GM12891 (cell line): ENCODE data around the gene MYL7.
"Not testable (repeated sequence)": the region's sequence is repeated elsewhere in the genome, so short reads cannot be mapped to it uniquely, and the experiment has no call there.

ENCODE experiments used
- DNase-seq: peaks from one replicate; pipeline ENCODE4 v3.0.0; 2011; ENCODE audit warnings: low spot score; ENCODE audit not compliant: insufficient read length
- FAIRE-seq: peaks from 2 replicates; lab custom pipeline; 2011; peaks lifted over from hg19 to GRCh38; lab: Jason Lieb, UNC
- PAX5 ChIP-seq: IDR thresholded peaks from 2 replicates; pipeline ENCODE4 v1.6.1; 2011; ENCODE audit warnings: low read length, moderate library complexity, mild to moderate bottlenecking; ENCODE audit not compliant: insufficient read depth, severe bottlenecking
- POLR2A ChIP-seq: IDR thresholded peaks from 2 replicates; pipeline ENCODE4 v1.6.1; 2011; ENCODE audit warnings: low read depth, low read length, control low read depth
- POLR2AphosphoS5 ChIP-seq: IDR thresholded peaks from 2 replicates; pipeline ENCODE4 v1.6.1; 2011; ENCODE audit warnings: low read depth, low read length, control low read depth
- POU2F2 ChIP-seq: IDR thresholded peaks from 2 replicates; pipeline ENCODE4 v1.6.1; 2011; ENCODE audit warnings: low read depth, mild to moderate bottlenecking, control low read depth, low read length, moderate library complexity
- SPI1 ChIP-seq: IDR thresholded peaks from 2 replicates; pipeline ENCODE4 v1.6.1; 2011; ENCODE audit warnings: low read depth, low read length, control low read depth
- TAF1 ChIP-seq: IDR thresholded peaks from 2 replicates; pipeline ENCODE4 v1.6.1; 2011; ENCODE audit warnings: low read depth, low read length, control low read depth

Gene MYL7

GRCh38 chr7:44172803-44173424 lies 31.8 kb upstream of the MYL7 start:
- DNase-seq (no peak), FAIRE-seq (no peak)
- TF ChIP-seq TAF1 (no peak), POLR2A (no peak), PAX5 (no peak), POU2F2 (no peak), POLR2AphosphoS5 (no peak), SPI1 (no peak)

- DNase-seq (no peak), FAIRE-seq (no peak)
- TF ChIP-seq SPI1 (no peak), PAX5 (no peak), POU2F2 (no peak), POLR2A (no peak), TAF1 (no peak), POLR2AphosphoS5 (no peak)
Measured at GRCh38 chr7:44172352-44172751, 31.2 kb upstream of the MYL7 start.

- FAIRE-seq, DNase-seq: not testable (repeated sequence)
Measured at GRCh38 chr7:44171901-44172300, 30.8 kb upstream of the MYL7 start.

- 0 out of 2 replicates have a peak, but pooled peaks have one; percentile 17 for TF ChIP-seq SPI1
- no peak for TF ChIP-seq POLR2A
- DNase-seq, result no peak
- FAIRE-seq, result no peak
Measured at GRCh38 chr7:44167920-44168319, 26.8 kb upstream of the MYL7 start.

GRCh38 chr7:44163591-44163990 lies 22.5 kb upstream of the MYL7 start:
- DNase-seq, result no peak
- TF ChIP-seq POLR2AphosphoS5, result no peak
- no peak for TF ChIP-seq TAF1
- no peak for TF ChIP-seq POLR2A
- TF ChIP-seq PAX5, result no peak
- no peak for TF ChIP-seq POU2F2
- TF ChIP-seq SPI1, result no peak
- FAIRE-seq, result no peak

- no peak for FAIRE-seq
- no peak for DNase-seq
Measured at GRCh38 chr7:44162785-44163395, 21.8 kb upstream of the MYL7 start.

GRCh38 chr7:44162179-44162578 lies 21.0 kb upstream of the MYL7 start:
- DNase-seq (no peak), FAIRE-seq (no peak)
- no peak for TF ChIP-seq TAF1
- no peak for TF ChIP-seq POU2F2
- TF ChIP-seq PAX5, result no peak
- no peak for TF ChIP-seq SPI1
- TF ChIP-seq POLR2AphosphoS5, result no peak
- TF ChIP-seq POLR2A, result no peak

More at GRCh38 chr7:44162785-44163395, 21.8 kb upstream of the MYL7 start:
- TF ChIP-seq SPI1 (no peak), POLR2A (no peak), PAX5 (no peak), POU2F2 (no peak), TAF1 (no peak), POLR2AphosphoS5 (no peak)

- FAIRE-seq, result no peak
- DNase-seq, result no peak
- no peak for TF ChIP-seq POU2F2
- no peak for TF ChIP-seq TAF1
- no peak for TF ChIP-seq PAX5
- no peak for TF ChIP-seq SPI1
- no peak for TF ChIP-seq POLR2AphosphoS5
- no peak for TF ChIP-seq POLR2A
Measured at GRCh38 chr7:44161371-44161770, 20.2 kb upstream of the MYL7 start.

GRCh38 chr7:44159824-44160630 lies 18.9 kb upstream of the MYL7 start:
- no peak for DNase-seq
- no peak for FAIRE-seq
- no peak for TF ChIP-seq POLR2A
- no peak for TF ChIP-seq PAX5
- no peak for TF ChIP-seq POLR2AphosphoS5
- no peak for TF ChIP-seq POU2F2
- TF ChIP-seq SPI1, result no peak
- TF ChIP-seq TAF1, result no peak

GRCh38 chr7:44158873-44159631 lies 17.9 kb upstream of the MYL7 start:
- no peak for FAIRE-seq
- no peak for DNase-seq
- TF ChIP-seq POU2F2 (no peak), POLR2AphosphoS5 (no peak), TAF1 (no peak)
